ENCODE results near the gene CRISP3.
"Not testable (repeated sequence)": the region's sequence is repeated elsewhere in the genome, so short reads cannot be mapped to it uniquely, and the experiment has no call there.

Gene CRISP3

DNA sequence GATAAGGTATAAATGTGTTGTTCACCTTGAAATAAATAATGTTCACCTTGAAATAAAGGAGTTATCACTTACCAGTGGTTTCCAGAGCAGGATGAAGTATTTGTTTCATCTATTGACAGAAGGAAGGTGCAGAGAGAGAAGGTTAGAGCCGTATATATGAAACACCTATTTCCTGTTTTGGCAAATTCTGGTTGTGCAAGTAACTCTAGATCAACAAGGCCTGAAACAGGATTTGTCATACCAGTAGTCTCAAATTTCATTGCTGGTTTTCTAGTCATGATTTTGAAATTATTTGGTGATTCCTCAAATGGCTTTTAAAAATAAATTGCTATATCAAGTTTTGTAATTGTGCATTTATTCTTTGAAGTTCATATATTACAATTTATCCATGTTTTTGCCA is at the start of gene CRISP3:
Gene CRISP3 (minus strand): TSS at position 130 of the 400 bp plus-strand sequence. CDS start 21 bp downstream, at position 109.
- DNase-seq = no peak

DNA sequence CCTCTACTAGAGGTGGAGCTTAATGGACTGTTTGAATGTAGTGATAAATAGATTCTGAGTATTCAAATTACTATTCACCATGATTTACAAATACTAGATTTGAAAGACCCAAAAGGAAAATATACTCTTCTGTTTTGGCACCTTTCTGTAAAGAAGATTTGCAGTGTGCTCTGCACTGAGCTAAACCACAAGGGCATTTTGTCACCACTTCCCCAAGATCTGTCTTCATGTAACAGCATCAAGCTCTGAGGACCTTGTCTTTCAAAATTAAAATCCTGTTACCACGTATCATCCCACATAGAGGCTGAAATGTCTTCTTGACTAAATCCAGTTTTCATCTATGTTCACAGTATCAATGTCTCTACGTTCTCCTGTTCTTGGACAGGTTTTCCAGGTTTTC is 46.2 kb upstream of the CRISP3 start:
- DNase-seq = no peak

- no peak for DNase-seq
These were observed 43.0 kb upstream of the CRISP3 start, which contains the start of gene PGK2 for GRCh38 chr6:49787176-49787575. Gene PGK2 (minus strand): TSS chr6:49787285. CDS start chr6:49787187, 98 bp downstream.

DNA sequence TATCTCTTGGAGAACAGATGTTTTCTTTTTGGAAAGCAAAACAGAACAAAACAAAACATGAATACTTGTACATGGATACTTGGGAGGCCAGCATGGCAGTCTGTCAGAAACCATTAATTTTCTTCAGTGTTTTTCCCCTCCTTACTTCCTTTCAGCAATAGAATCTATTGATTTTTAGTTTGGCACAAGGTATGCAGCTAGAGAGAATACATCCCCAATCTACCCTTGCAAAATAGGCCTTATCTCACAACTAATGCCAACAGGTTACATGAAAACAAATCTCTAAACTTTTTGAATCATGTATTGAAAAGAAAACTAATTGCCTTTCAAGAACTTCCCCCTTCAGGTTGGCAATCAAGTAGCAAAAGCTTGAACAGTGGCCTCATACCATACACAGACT is 40.1 kb upstream of the CRISP3 start:
- DNase-seq = no peak

GRCh38 chr6:49782725-49783124 is 38.5 kb upstream of the CRISP3 start:
- no peak for DNase-seq

GRCh38 chr6:49782293-49782692 is 38.1 kb upstream of the CRISP3 start:
- no peak for DNase-seq

GRCh38 chr6:49776444-49776843 is 32.3 kb upstream of the CRISP3 start:
- DNase-seq = no peak

GRCh38 chr6:49775043-49775442 is 30.9 kb upstream of the CRISP3 start:
- DNase-seq = no peak

GRCh38 chr6:49772285-49772684 is 28.1 kb upstream of the CRISP3 start:
- DNase-seq = no peak

DNA sequence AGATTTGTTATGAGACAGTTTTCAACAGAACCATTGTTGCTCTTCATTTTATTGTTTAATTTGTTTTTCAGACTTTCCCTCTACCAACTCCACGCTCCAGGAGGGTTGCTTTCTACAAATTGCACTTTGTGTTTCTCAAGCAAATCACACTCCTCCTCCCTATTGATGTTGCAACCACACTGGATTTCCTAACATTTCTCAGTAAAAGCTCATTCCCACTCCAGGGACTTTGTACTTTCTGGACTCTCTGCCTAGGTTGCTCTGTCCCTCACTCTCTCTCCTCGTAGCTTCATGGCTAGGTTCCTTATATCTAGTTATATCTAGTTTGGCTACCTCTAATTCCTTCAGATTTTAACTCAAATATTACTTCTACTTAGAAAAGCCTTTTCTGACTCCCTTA is 22.6 kb upstream of the CRISP3 start:
- no peak for DNase-seq

DNA sequence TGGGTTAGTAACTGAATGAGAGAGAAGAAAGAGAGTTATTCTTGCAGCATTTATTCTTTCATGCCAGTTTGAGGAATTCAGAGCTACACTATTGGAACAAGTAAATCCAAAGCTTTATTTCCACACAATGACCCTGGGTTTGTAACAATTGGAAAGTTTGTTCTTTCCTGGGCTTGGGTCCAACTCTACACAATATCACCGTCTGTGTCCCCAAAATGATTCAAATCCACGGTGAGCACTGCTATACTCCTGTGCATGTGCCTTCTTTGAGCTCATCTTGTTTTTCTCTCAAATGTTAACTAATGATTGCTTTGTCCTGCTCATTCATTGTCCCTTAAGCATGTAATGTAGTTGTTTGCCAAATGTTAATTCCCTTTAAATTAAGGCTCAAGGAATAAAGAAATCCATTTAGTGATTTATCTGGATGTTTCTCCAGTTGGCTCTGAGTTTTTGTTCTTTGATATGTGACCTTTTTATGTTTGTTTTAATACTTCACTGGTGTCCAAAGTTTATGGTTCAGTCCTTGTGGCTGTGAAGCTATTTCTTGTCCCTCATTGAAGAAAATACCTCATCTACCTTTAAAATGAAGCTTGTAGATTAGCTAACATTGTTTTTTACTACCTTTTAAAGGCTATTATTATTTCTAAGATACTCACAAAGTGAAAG is 20.5 kb upstream of the CRISP3 start:
- no peak for DNase-seq

- no peak for DNase-seq
These were observed 759 bp downstream of the CRISP3 start for GRCh38 chr6:49743429-49743828.

DNA sequence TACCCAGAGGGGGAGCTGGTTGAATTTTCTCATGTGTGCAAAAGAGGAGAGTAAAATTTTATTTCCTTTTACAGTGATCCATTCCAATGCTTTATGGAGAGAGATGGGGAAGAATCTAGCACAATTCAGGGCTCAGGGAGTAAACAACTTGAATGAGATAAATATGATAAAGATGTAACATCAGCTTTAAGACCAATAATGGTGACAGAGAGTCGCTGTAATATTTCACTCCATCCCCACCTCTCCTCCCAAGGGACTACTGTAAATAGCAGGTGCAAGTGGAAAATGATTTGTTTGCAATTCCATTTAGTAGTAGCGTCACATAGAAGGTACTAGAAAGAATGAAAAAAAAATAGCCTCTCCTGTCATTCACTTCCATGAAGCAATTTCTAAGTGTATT is 4.8 kb downstream of the CRISP3 start:
- no peak for DNase-seq

- DNase-seq = no peak
These were observed 8.1 kb downstream of the CRISP3 start for GRCh38 chr6:49736017-49736508.

- no peak for DNase-seq
These were observed 10.5 kb downstream of the CRISP3 start for GRCh38 chr6:49733680-49734079.

DNA sequence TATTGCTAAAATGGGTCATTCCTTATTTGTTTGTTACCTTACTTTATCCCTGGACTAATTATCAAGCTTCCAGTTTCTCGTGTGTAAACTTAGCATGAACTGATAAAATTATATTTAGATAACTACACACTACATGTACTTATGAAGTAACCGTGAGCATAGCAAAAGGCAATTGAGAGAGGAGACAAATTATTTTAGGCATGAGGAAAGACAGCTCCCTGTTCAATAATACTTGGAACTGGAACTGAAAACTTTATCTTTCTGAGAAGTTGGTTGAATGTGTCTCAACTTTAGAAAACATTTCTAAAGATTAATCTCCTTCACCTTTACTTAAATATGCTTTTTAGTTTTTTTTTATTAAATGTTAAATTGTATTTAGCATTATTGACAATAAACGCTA is 11.4 kb downstream of the CRISP3 start:
- DNase-seq = no peak

DNA sequence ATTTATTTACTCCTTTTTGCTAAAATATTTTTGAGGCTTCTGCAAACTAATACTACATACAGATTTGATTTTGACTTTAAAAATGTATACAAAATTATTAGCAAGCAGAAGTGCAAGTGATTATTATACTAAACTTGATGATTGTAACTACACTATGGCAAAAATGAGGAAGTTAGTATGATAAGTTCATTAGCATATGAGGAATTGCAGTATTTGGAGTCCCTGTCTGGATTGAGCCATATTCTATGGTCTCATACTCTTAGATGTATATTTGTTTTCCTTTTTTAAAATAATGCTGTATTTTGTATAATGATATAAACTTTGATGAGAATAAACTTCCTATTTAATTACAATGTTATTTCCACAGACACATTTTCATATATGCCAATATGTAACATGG is 13.9 kb downstream of the CRISP3 start:
- no peak for DNase-seq

- not testable (repeated sequence) for DNase-seq
These were observed 20.3 kb downstream of the CRISP3 start for GRCh38 chr6:49723917-49724316.

DNA sequence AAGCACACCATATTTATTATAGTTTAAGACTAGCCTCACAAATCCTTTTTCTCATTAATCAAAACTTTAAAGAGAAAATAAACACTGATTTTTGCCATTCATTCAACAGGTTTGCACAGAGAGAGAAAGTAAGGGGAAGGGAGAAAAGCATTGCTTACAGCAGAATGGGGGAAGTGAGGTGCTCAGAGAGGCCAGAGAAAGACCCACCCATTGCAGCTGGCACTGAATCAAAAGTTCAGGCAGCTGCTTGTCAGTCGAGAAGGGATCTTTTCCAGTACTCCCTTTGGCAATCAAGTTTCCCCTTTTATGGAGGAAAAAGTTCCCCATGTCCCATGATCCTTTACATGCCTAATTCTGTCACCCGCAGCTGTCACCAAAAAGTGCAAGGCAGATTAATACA is 22.9 kb downstream of the CRISP3 start:
- DNase-seq = no peak

DNA sequence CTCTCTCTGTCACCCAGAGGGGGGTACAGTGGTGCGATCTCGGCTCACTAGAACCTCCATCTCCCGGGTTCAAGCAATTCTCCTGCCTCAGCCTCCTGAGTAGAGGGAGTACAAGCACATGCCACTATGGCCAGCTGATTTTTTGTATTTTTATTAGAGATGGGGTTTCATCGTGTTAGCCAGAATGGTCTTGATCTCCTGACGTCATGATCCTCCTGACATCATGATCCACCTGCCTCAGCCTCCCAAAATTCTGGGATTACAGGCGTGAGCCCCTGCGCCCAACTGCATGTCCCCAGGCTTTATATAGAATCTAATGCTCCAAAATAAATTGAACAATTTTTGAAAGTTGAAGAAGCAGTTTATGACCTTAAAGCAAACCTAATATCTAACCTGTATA is 23.8 kb downstream of the CRISP3 start:
- DNase-seq = no peak

DNA sequence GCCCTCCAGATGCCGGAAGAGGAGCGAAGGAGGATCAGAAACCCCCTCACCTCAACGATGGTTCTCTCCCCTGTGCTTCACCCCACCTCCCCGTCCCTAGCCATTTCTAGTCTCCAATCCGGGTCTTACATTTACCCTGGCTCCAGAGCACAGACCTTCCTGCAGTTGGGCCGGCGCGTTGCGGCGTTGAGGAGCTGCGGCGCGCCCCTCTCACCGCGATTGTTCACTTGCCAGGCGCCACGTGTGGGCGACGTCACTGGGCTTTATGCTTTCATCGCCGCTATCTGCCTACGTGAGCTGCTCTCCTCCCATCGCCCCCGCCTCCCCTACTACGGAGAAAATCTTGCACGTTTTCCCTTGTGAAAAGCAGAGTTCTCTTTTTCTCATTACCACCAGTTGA is 30.8 kb downstream of the CRISP3 start, which contains the start of gene CRISP2:
Gene CRISP2 (minus strand): TSS at position 198 of the 400 bp plus-strand sequence. CDS start 4,347 bp downstream, outside the sequence.
- DNase-seq = no peak

GRCh38 chr6:49698478-49698877 is 45.7 kb downstream of the CRISP3 start:
- DNase-seq = no peak

GRCh38 chr6:49693512-49693911 is 50.7 kb downstream of the CRISP3 start:
- no peak for DNase-seq

- DNase-seq = no peak
These were observed 51.7 kb downstream of the CRISP3 start for GRCh38 chr6:49692534-49692933.
